ENCODE data around the gene GSTT2B.

DNA sequence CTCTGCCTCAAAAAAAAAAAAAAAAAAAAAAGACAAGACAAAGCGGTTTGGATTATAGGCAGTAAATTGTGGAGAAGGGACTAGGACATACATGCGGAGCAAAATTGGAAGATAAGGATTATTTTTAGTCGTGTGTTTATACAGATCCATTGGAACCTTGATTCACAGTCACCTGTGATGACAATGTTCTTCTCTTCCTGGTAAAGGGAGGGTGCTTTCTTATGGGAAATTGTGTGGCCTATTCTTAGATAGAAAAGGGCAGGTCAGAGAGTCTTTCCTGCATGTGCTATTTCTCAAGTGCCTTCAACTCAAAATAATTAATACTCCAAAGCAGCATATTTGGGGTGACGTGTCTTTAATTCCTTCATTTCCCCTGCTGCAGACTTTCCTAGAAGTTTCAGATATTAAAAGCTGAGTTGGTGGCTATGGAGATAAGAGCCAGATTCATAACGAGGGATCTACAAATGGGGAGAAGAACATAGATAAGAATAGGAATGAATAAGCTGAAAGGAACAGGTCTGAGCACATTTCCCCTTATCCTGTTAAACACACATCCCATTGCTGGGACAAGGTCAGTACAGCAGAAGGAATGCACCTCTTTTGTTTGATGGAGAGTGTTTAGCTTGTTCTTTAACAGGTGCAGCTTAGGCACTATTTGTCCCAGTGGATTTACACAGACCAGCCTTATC is 22.5 kb downstream of the GSTT2B start:
- TF ChIP-seq POLR2A (IDR thresholded peaks at IDR 0.05; ENCODE audit: low read depth, low read length) (no peak), TAF1 (IDR thresholded peaks at IDR 0.05; ENCODE audit: borderline replicate concordance, low read depth, low read length) (no peak)
